Measurements from ENCODE around the gene TCERG1L.

The TCERG1L gene

DNA sequence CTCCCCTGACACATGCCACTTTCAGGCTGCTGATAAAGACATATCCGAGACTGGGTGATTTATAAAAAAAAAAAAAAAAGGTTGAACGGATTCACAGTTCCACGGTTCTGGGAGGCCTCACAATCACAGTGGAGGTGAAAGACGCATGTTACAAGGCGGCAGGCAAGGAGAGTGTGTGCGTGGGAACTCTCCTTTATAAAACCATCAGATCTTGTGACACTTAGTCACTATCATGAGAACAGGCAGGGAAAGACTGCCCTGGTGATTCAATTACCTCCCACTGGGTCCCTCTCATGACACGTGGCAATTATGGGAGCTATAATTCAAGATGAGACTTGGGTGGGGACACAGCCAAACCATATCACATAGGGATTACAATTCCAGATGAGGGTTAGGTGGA, 181.5 kb downstream of the TCERG1L start:
- Histone ChIP-seq H3K9me3 (ENCODE audit: low read length) (no peaks in the 10 kb centered on the region), H3K4me1 (ENCODE audit: insufficient read depth, low read length) (no peaks in the 10 kb centered on the region), H3K4me3 (ENCODE audit: low read length) (no peak overlapping the region), H2AFZ (ENCODE audit: low read depth, low read length) (no peak overlapping the region), H3K27me3 (ENCODE audit: insufficient read depth, low read length) (peaks cover 3% of the 10 kb centered on the region), H3K36me3 (ENCODE audit: insufficient read depth, low read length) (no peaks in the 10 kb centered on the region)

DNA sequence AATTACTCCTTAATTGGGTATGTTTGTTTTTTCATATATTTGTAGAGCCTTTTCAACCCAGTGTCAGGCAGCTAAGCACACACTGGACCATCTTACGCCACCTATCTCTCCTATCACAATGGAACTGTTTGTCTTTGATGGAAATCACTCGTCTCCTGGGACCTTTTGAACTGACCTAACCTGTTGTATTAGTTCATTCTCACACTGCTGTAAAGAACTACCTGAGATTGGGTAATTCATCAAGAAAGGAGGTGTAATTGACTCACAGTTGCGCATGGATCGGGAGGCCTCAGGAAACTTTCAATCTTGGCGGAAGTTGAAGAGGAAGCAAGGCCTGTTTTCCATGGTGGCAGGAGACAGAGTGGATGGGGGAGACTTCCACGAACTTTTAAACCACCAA, 182.0 kb downstream of the TCERG1L start:
- Histone ChIP-seq H3K9me3 (ENCODE audit: low read length) (no peaks in the 10 kb centered on the region), H2AFZ (ENCODE audit: low read depth, low read length) (no peak overlapping the region), H3K4me1 (ENCODE audit: insufficient read depth, low read length) (no peaks in the 10 kb centered on the region), H3K36me3 (ENCODE audit: insufficient read depth, low read length) (no peaks in the 10 kb centered on the region), H3K4me3 (ENCODE audit: low read length) (no peak overlapping the region), H3K27me3 (ENCODE audit: insufficient read depth, low read length) (peaks cover 3% of the 10 kb centered on the region)

DNA sequence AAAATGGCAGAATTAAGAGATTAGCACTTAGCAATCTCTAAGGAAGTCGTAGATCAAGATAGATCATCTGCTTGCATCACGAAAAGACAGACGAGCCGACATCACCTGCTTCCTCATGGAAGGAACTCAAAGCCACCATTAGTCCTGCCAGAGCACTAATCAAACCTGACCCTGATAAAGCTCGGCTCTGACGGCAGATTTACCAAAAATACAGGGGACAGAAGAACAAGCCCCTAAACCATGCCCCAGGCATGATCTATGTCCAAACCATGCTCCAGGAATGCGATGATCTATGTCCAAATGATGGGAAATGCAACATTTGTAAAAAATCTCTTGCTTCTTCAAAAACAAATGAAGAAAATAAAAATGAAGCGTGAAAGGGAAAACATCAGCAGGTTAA, 182.8 kb downstream of the TCERG1L start:
- Histone ChIP-seq H3K9me3 (ENCODE audit: low read length) (no peaks in the 10 kb centered on the region), H3K27me3 (ENCODE audit: insufficient read depth, low read length) (peaks cover 3% of the 10 kb centered on the region), H3K4me1 (ENCODE audit: insufficient read depth, low read length) (no peaks in the 10 kb centered on the region), H3K4me3 (ENCODE audit: low read length) (no peak overlapping the region), H3K36me3 (ENCODE audit: insufficient read depth, low read length) (no peaks in the 10 kb centered on the region), H2AFZ (ENCODE audit: low read depth, low read length) (no peak overlapping the region)

DNA sequence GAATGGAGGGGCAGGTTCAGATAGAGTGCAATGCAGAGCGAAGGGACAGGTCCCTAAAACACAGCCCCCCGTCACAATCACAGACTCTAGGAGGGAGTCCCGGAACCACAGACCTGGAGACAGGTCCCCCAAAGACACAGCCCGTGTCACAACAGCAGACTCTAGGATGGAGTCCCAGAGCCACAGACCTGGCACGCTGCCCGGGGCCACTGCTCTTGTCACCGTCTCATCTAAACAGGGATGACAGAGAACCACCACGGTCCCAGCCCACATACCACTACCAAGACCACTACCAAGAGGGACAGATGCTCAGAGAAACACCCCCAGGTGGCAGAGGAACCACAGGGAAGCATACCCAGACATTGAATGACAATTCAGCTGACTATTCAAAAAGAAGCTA, 183.9 kb downstream of the TCERG1L start:
- Histone ChIP-seq H2AFZ (ENCODE audit: low read depth, low read length) (no peak overlapping the region), H3K9me3 (ENCODE audit: low read length) (no peaks in the 10 kb centered on the region), H3K36me3 (ENCODE audit: insufficient read depth, low read length) (no peaks in the 10 kb centered on the region), H3K4me1 (ENCODE audit: insufficient read depth, low read length) (no peaks in the 10 kb centered on the region), H3K4me3 (ENCODE audit: low read length) (no peak overlapping the region), H3K27me3 (ENCODE audit: insufficient read depth, low read length) (peaks cover 3% of the 10 kb centered on the region)

GRCh38 chr10:131127138-131127589, 184.4 kb downstream of the TCERG1L start:
- Histone ChIP-seq H3K4me1 (ENCODE audit: insufficient read depth, low read length) (no peaks in the 10 kb centered on the region), H3K27me3 (ENCODE audit: insufficient read depth, low read length) (peaks cover 3% of the 10 kb centered on the region), H3K9me3 (ENCODE audit: low read length) (no peaks in the 10 kb centered on the region), H3K36me3 (ENCODE audit: insufficient read depth, low read length) (no peaks in the 10 kb centered on the region), H2AFZ (ENCODE audit: low read depth, low read length) (no peak overlapping the region), H3K4me3 (ENCODE audit: low read length) (no peak overlapping the region)

DNA sequence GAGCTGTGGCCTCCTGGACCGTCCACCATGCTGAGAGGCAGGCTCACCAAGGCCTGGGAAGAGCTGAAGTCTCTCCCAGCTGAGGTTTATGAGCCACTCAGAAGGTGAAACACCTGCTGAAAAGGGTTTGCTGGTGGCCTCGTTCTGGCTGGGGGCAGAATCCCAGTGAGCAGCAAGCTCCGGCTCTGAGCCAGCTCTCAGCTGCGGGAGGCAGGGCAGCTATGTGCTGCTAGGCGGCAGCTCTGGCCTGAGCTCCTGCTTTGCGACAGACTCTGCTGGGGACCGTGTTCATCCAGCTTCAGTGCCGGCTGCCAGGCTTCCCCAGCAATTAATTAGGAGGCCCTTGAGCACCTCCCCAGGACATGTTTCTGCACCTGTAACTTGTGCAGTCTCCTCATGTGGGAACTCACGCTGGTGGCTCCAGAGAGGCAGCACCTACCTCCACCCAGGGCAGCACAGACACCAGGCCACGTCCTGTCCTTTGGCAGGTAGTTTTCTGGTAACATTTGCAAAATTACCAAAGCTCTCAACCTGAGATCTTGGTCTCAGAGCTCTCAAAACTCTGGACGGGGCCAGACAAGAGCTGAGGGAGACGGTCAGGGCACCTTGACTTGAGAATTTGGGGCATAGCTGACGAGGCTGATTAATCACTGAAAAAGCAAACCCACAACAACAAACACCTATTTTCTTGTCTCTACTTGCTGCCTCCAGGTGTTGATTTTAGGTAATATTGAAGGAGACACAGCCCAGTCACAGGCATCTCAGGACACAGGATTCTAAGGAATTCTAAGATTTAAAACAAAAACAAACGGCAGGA, 185.0 kb downstream of the TCERG1L start:
- no peaks in the 10 kb centered on the region for H3K4me1 ChIP-seq (ENCODE audit: insufficient read depth, low read length)
- no peaks in the 10 kb centered on the region for H3K27me3 ChIP-seq (ENCODE audit: insufficient read depth, low read length)
- no peaks in the 10 kb centered on the region for H3K36me3 ChIP-seq (ENCODE audit: insufficient read depth, low read length)
- H3K4me3 ChIP-seq (ENCODE audit: low read length), result no peak overlapping the region
- no peaks in the 10 kb centered on the region for H3K9me3 ChIP-seq (ENCODE audit: low read length)
- no peak overlapping the region for H2AFZ ChIP-seq (ENCODE audit: low read depth, low read length)

- no peak overlapping the region for H2AFZ ChIP-seq (ENCODE audit: low read depth, low read length)
- H3K4me1 ChIP-seq (ENCODE audit: insufficient read depth, low read length), result no peaks in the 10 kb centered on the region
- no peak overlapping the region for H3K4me3 ChIP-seq (ENCODE audit: low read length)
- no peaks in the 10 kb centered on the region for H3K9me3 ChIP-seq (ENCODE audit: low read length)
- H3K36me3 ChIP-seq (ENCODE audit: insufficient read depth, low read length), result no peaks in the 10 kb centered on the region
- H3K27me3 ChIP-seq (ENCODE audit: insufficient read depth, low read length), result no peaks in the 10 kb centered on the region
These were observed 185.9 kb downstream of the TCERG1L start for GRCh38 chr10:131125511-131126225.

DNA sequence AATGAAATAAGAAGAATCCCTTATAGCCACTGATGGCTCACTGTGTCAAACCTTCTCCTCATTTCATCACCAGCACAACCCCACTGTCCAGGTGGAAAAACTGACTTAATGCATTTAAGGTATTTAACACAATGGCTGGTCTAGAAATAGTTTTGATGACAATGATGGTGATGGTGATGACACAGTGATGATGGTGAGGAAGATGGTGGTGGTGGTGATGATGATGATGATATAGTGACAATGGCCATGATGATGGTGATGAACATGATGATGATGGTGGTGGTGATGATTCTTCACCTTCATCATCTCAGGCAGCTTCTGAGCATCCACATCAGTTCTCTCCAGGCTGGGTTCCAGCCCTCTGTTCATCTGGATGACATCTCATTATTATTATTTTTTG, 186.6 kb downstream of the TCERG1L start:
- Histone ChIP-seq H2AFZ (ENCODE audit: low read depth, low read length) (no peak overlapping the region), H3K9me3 (ENCODE audit: low read length) (no peaks in the 10 kb centered on the region), H3K36me3 (ENCODE audit: insufficient read depth, low read length) (no peaks in the 10 kb centered on the region), H3K27me3 (ENCODE audit: insufficient read depth, low read length) (no peaks in the 10 kb centered on the region), H3K4me1 (ENCODE audit: insufficient read depth, low read length) (no peaks in the 10 kb centered on the region), H3K4me3 (ENCODE audit: low read length) (no peak overlapping the region)

DNA sequence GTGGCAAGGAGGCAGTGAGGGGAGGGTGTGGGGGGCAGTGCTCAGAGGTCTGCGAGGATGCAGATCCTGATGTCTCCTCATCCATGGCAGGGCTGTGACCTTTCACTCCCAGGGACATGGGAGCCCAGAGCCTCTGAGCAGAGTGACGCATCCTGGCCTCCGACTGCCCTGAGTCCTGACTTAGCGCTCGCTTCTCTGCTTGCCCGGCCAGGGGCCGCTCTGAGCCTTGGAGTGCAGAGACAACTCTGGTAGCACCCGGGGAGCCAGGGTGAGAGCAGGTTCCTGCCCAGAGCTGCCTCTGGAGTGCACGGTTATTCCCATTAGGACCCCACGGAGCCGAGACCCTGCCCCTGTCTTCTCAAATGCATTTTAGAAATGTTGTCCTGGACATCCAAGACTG, 188.0 kb downstream of the TCERG1L start:
- H3K9me3 ChIP-seq (ENCODE audit: low read length), result no peaks in the 10 kb centered on the region
- no peaks in the 10 kb centered on the region for H3K4me1 ChIP-seq (ENCODE audit: insufficient read depth, low read length)
- H2AFZ ChIP-seq (ENCODE audit: low read depth, low read length), result no peak overlapping the region
- no peaks in the 10 kb centered on the region for H3K27me3 ChIP-seq (ENCODE audit: insufficient read depth, low read length)
- H3K36me3 ChIP-seq (ENCODE audit: insufficient read depth, low read length), result no peaks in the 10 kb centered on the region
- no peak overlapping the region for H3K4me3 ChIP-seq (ENCODE audit: low read length)

DNA sequence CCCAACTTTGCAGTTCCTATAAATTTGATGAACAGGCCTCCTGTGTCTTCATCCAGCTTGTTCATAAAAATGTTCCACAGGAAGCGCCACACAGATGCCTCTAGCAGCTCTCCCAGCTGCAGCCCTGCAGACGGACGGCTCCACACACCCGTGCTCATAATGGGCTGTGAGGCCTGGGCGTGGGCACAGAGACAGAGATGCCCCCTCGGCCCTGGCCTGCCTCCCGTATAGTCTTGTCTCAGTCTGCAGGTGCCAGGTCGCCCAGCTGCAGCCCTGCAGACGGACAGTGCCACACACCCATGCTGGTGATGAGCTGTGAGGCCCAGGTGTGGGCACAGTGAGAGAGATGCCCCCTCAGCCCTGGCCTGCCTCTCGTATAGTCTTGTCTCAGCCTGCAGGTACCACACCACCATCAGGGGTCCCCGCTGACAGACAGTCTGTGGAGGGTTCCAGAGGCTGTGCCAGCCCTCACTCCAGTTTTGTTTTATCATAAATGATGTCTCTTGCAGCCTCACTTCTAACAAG, 189.9 kb downstream of the TCERG1L start:
- Histone ChIP-seq H3K27me3 (ENCODE audit: insufficient read depth, low read length) (peaks cover 2% of the 10 kb centered on the region), H3K4me1 (ENCODE audit: insufficient read depth, low read length) (no peaks in the 10 kb centered on the region), H3K4me3 (ENCODE audit: low read length) (no peak overlapping the region), H2AFZ (ENCODE audit: low read depth, low read length) (no peak overlapping the region), H3K9me3 (ENCODE audit: low read length) (no peaks in the 10 kb centered on the region), H3K36me3 (ENCODE audit: insufficient read depth, low read length) (no peaks in the 10 kb centered on the region)

DNA sequence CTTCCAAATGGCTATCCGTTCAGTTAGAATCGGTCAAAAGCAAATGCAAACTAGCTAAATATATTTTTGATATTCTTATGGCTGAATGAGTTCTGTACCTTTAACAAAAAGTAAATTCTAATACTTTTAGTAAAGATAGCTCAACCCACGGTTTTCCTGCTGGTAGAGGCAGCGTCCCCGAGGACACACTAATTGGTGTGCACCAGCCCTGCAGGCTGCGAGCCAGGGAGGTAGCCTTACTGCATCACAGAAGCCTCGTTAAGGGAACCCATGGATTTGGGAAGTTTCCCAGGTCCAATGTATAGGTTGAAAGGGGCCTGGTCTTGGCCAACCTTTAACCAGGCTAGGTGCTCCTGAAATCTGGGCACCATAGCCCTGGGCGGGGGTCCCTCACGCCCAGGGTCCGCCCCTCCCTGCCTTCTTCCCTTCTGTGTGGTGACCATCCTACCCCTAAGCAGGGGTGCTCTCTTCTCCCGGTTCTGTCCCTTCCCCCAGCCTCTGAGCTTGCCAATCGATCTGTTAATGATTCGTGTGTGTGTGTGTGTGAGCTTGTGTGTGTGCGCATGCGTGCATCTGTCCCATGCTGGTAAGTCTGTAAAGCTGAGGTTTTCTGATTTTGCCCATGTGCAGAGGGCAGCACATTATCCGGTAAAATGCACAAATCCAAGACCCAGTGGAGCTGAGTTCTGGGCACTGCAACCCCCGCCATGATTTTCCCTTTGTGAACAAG, 191.7 kb downstream of the TCERG1L start:
- no peak overlapping the region for H3K4me3 ChIP-seq (ENCODE audit: low read length)
- no peaks in the 10 kb centered on the region for H3K9me3 ChIP-seq (ENCODE audit: low read length)
- H3K27me3 ChIP-seq (ENCODE audit: insufficient read depth, low read length), result peaks cover 2% of the 10 kb centered on the region
- no peaks in the 10 kb centered on the region for H3K4me1 ChIP-seq (ENCODE audit: insufficient read depth, low read length)
- no peaks in the 10 kb centered on the region for H3K36me3 ChIP-seq (ENCODE audit: insufficient read depth, low read length)
- no peak overlapping the region for H2AFZ ChIP-seq (ENCODE audit: low read depth, low read length)

DNA sequence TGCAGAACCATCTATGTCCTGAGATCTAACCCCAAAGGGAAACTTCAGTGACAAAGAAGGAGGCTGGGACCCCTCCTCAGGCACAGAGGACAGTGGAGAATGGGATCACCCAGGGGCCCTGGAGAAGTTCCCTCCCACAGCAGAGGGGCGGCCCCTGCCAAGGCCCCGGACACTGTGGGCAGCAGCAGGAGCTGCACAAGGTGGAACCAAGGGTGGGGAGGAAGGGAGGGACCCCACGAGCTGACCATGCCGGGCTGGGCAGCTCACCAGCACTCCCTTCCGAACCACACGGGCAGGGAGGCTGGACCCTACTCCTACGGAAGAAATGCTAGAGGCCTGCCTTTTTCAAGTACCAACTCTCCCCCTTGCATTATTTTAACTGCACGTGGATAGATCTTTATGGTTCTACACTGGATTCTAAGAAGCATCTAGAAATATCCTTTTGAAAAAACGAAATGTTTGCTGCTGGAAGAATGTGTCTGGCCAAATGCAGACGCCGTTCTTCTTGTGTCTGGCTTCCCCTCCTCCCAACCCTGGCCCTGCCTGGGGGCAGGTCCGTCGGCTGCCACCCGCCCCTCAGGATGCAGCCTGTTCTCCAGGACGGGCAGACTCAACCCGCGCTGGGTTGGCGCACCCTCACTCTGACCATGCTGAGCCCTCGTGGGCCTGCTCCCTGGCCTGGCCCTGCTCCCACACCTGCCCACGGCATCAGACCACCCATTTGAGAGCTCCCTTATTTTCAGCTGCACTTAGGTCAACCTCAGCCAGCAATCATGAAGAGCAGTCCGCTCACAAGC, 193.9 kb downstream of the TCERG1L start:
- Histone ChIP-seq H3K27me3 (ENCODE audit: insufficient read depth, low read length) (peaks cover 2% of the 10 kb centered on the region), H3K4me3 (ENCODE audit: low read length) (no peak overlapping the region), H3K4me1 (ENCODE audit: insufficient read depth, low read length) (no peaks in the 10 kb centered on the region), H2AFZ (ENCODE audit: low read depth, low read length) (no peak overlapping the region), H3K9me3 (ENCODE audit: low read length) (no peaks in the 10 kb centered on the region), H3K36me3 (ENCODE audit: insufficient read depth, low read length) (no peaks in the 10 kb centered on the region)

Measured in neuron (in vitro differentiated cells).